Measurements from ENCODE around the gene EIF3F.

DNA sequence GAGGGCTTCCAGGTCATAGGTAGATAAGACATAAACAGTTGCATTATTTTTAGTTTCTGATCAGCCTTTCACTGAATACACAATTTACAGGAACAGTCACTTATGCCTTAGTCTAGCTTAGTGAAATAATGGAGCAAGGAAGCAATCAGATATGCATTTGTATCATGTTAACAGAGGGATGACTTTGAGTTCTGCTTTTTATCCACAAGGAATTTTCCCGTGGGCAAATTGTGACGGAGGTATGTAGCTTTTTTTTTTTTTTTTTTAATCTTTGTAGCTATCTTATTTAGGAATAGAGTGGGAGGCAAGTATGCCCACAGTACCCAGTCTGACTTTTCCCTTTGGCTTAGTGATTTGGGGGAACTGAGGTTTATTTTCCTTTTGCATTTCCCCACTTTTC, 18.5 kb upstream of the EIF3F start:
- TF ChIP-seq, protein P1, sequence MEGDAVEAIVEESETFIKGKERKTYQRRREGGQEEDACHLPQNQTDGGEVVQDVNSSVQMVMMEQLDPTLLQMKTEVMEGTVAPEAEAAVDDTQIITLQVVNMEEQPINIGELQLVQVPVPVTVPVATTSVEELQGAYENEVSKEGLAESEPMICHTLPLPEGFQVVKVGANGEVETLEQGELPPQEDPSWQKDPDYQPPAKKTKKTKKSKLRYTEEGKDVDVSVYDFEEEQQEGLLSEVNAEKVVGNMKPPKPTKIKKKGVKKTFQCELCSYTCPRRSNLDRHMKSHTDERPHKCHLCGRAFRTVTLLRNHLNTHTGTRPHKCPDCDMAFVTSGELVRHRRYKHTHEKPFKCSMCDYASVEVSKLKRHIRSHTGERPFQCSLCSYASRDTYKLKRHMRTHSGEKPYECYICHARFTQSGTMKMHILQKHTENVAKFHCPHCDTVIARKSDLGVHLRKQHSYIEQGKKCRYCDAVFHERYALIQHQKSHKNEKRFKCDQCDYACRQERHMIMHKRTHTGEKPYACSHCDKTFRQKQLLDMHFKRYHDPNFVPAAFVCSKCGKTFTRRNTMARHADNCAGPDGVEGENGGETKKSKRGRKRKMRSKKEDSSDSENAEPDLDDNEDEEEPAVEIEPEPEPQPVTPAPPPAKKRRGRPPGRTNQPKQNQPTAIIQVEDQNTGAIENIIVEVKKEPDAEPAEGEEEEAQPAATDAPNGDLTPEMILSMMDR (conservative IDR thresholded peaks at IDR 0.05), result no peak
- no peak for TF ChIP-seq EZH2 (IDR thresholded peaks at IDR 0.05; ENCODE audit: low read depth)

Measured in PC-9 (cell line).